Lung (tissue), 12 donors: ENCODE results near the gene ITGAD. TPM values are rescaled to one million over a fixed set of nuclear protein-coding genes. Genes with fewer than 3 reads are reported as not detected.

Experiments
- ATAC-seq: fragments of 200-7000 bp; cut with Tn5 transposase; one replicate; pipeline ENCODE4 v1.9.1; 2020; ENCODE audit warnings: moderate number of reproducible peaks; ENCODE audit not compliant: insufficient read depth, low FRiP score
- DNase-seq, 3 donors: peaks; one replicate each; pipeline ENCODE4 v3.0.0-alpha.2; 2013 to 2017
- H3K27ac ChIP-seq, 2 donors: one replicate each; pipeline ENCODE4 v1.5.1; 2013; ENCODE audit warnings: mild to moderate bottlenecking in 2 of 2, moderate library complexity in 2 of 2, control low read depth in 1 of 2, inconsistent platforms in 1 of 2, low read depth in 1 of 2, low read length in 1 of 2
- H3K27me3 ChIP-seq, 3 donors: one replicate each; pipeline ENCODE4 v1.5.1; 2013; ENCODE audit warnings: low read length in 2 of 3; ENCODE audit not compliant: control insufficient read depth in 3 of 3, insufficient read depth in 3 of 3
- H3K36me3 ChIP-seq, 4 donors: one replicate each; pipeline ENCODE4 v1.5.1; 2013; ENCODE audit warnings: low read length in 4 of 4, mild to moderate bottlenecking in 1 of 4, moderate library complexity in 1 of 4; ENCODE audit not compliant: control insufficient read depth in 4 of 4, insufficient read depth in 4 of 4
- H3K4me1 ChIP-seq, 5 donors: one replicate each; pipeline ENCODE4 v1.5.1; 2013; ENCODE audit warnings: low read length in 5 of 5, mild to moderate bottlenecking in 2 of 5, moderate library complexity in 1 of 5; ENCODE audit not compliant: control insufficient read depth in 5 of 5, insufficient read depth in 5 of 5
- H3K4me3 ChIP-seq: one replicate; pipeline ENCODE4 v1.5.1; 2013; ENCODE audit warnings: mild to moderate bottlenecking, control low read depth, moderate library complexity
- H3K9ac ChIP-seq, 2 donors: one replicate each; pipeline ENCODE4 v1.5.1; 2013; ENCODE audit warnings: low read length in 2 of 2, control low read depth in 1 of 2; ENCODE audit not compliant: insufficient read depth in 1 of 2
- H3K9me3 ChIP-seq, 4 donors: one replicate each; pipeline ENCODE4 v1.5.1; 2013; ENCODE audit warnings: low read length in 3 of 4, mild to moderate bottlenecking in 1 of 4, moderate library complexity in 1 of 4; ENCODE audit not compliant: control insufficient read depth in 4 of 4, insufficient read depth in 3 of 4
- WGBS, 2 donors: extraction: QIAGEN DNeasy Blood & Tissue Kit; methylation state at CpG; one replicate each; pipeline ENCODE4 v1.1.7; 2013; 5-methylcytosine and 5-hydroxymethylcytosine counted together
- polyA plus RNA-seq, 2 donors: library from polyadenylated mRNA; stranded (reverse); fragments of 200-250 nt; gene quantifications; one replicate each; pipeline ENCODE4 v1.2.1, GENCODE V29; 2013
- total RNA-seq, 2 donors: library from RNA; depleted of rRNA in 1 of 2; stranded (reverse); fragments of >200 nt in 1 of 2; gene quantifications; one replicate each; pipeline ENCODE4 v1.2.1, GENCODE V29; 2014 to 2021
- TF ChIP-seq, protein P1 (sequence below): IDR thresholded peaks from 2 replicates; pipeline ENCODE4 v1.5.1; 2012; ENCODE audit warnings: mild to moderate bottlenecking; ENCODE audit errors: control extremely low read depth, extremely low read depth
- donor health status: control.
- donor health status: control.
- donor health status: Bipolar disorder and iron deficiency.
- donor health status: healthy.
- donor health status: DM: yes; HTN: yes; CAD: no.

The ITGAD gene
- total and polyA plus RNA-seq, 4 donors, result 0.19 to 1.5 (median 0.33) TPM

GRCh38 chr16:31385680-31386079, 7.5 kb upstream of the ITGAD start:
- WGBS, 2 donors, result 91 to 93% methylated on average over 4 of the region's 4 CpGs
- ATAC-seq (no peak), DNase-seq (no peak)
- H3K4me1 ChIP-seq, result peaks cover 0 to 1% (median 0%) of the 10 kb centered on the region in 5 donors
- no peak overlapping the region for H3K27ac ChIP-seq
- H3K36me3 ChIP-seq, result no peaks in the 10 kb centered on the region
- H3K27me3 ChIP-seq, result no peaks in the 10 kb centered on the region
- TF ChIP-seq, protein P1, sequence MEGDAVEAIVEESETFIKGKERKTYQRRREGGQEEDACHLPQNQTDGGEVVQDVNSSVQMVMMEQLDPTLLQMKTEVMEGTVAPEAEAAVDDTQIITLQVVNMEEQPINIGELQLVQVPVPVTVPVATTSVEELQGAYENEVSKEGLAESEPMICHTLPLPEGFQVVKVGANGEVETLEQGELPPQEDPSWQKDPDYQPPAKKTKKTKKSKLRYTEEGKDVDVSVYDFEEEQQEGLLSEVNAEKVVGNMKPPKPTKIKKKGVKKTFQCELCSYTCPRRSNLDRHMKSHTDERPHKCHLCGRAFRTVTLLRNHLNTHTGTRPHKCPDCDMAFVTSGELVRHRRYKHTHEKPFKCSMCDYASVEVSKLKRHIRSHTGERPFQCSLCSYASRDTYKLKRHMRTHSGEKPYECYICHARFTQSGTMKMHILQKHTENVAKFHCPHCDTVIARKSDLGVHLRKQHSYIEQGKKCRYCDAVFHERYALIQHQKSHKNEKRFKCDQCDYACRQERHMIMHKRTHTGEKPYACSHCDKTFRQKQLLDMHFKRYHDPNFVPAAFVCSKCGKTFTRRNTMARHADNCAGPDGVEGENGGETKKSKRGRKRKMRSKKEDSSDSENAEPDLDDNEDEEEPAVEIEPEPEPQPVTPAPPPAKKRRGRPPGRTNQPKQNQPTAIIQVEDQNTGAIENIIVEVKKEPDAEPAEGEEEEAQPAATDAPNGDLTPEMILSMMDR, result no peak
- H3K9me3 ChIP-seq, result peaks cover 0 to 5% (median 0%) of the 10 kb centered on the region in 4 donors
- no peak overlapping the region for H3K4me3 ChIP-seq
- H3K9ac ChIP-seq, result no peak overlapping the region

GRCh38 chr16:31386157-31386984, 6.8 kb upstream of the ITGAD start:
- 57 to 73% methylated on average over 6 of the region's 6 CpGs for WGBS, 2 donors
- ATAC-seq (no peak), DNase-seq (no peak)
- H3K9me3 ChIP-seq, result peaks cover 0 to 3% (median 0%) of the 10 kb centered on the region in 4 donors
- no peak overlapping the region for H3K27ac ChIP-seq
- H3K36me3 ChIP-seq, result no peaks in the 10 kb centered on the region
- H3K9ac ChIP-seq, result no peak overlapping the region
- no peaks in the 10 kb centered on the region for H3K27me3 ChIP-seq
- no peak overlapping the region for H3K4me3 ChIP-seq
- TF ChIP-seq, protein P1, result no peak
- H3K4me1 ChIP-seq, result peaks cover 0 to 1% (median 0%) of the 10 kb centered on the region in 5 donors

DNA sequence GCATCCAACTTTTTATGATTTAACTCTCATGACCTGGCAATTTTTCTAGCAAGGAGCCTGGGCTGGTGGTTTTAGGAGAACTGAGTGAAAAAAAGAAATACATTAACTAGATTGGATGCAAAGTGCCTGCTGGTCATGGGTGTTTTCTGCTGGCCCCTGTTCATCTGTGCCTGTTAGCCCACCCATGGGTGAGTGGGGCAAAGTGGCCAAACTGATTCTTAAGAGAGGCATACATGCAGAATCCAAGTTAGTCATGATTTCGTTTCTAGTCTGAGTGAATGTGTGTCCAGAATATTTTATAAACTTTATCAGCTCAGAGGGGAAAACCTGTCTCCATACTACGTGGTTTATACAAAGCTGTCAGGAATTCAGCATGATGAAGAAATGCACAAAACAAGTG, 4.6 kb upstream of the ITGAD start:
- TF ChIP-seq, protein P1, result no peak
- peaks cover 0 to 3% (median 0%) of the 10 kb centered on the region in 4 donors for H3K9me3 ChIP-seq
- no peaks in the 10 kb centered on the region for H3K27me3 ChIP-seq
- H3K4me1 ChIP-seq, result no peaks in the 10 kb centered on the region
- no peak for DNase-seq
- no peaks in the 10 kb centered on the region for H3K36me3 ChIP-seq
- 62 to 83% methylated on average over 2 of the region's 2 CpGs for WGBS, 2 donors
- no peak overlapping the region for H3K9ac ChIP-seq
- no peak for ATAC-seq
- no peak overlapping the region for H3K4me3 ChIP-seq
- no peak overlapping the region for H3K27ac ChIP-seq
